CD14-positive monocyte (primary cell): ENCODE results near the gene TUBB1. TPM values are rescaled to one million over a fixed set of nuclear protein-coding genes. Genes with fewer than 3 reads are reported as not detected.

Source experiments
- DNase-seq, 3 donors: peaks; one replicate each; pipeline ENCODE4 v3.0.0-alpha.2; 2011 to 2022
- H2AFZ ChIP-seq: 2 replicates; pipeline ENCODE4 v1.6.0; 2012; ENCODE audit warnings: mild to moderate bottlenecking, low read depth, low read length, inconsistent platforms; ENCODE audit not compliant: insufficient read depth, poor library complexity, severe bottlenecking
- H3K27ac ChIP-seq, 2 donors: 1 replicate in 1 of 2; 2 replicates in 1 of 2; pipeline ENCODE4 v1.5.1; 2012 to 2013; ENCODE audit warnings: low read length in 2 of 2, control low read depth in 1 of 2, inconsistent platforms in 1 of 2, low read depth in 1 of 2, mild to moderate bottlenecking in 1 of 2
- H3K27me3 ChIP-seq, 2 donors: one replicate each; pipeline versions ENCODE4 v1.6.0 to v1.6.1; 2011 to 2013; ENCODE audit warnings: low read length in 2 of 2; ENCODE audit not compliant: control insufficient read depth in 2 of 2, insufficient read depth in 2 of 2
- H3K36me3 ChIP-seq, 2 donors: replicated peaks in 1 of 2; 1 replicate in 1 of 2; 2 replicates in 1 of 2; pipeline versions ENCODE4 v1.5.1 to v1.6.1; 2012 to 2013; ENCODE audit warnings: low read length in 2 of 2, control low read depth in 1 of 2, inconsistent platforms in 1 of 2, mild to moderate bottlenecking in 1 of 2; ENCODE audit not compliant: insufficient read depth in 2 of 2, control insufficient read depth in 1 of 2
- H3K4me1 ChIP-seq, 2 donors: 1 replicate in 1 of 2; 2 replicates in 1 of 2; pipeline versions ENCODE4 v1.5.1 to v1.6.1; 2012 to 2013; ENCODE audit warnings: low read length in 2 of 2, control low read depth in 1 of 2, inconsistent platforms in 1 of 2, mild to moderate bottlenecking in 1 of 2, moderate library complexity in 1 of 2; ENCODE audit not compliant: insufficient read depth in 2 of 2, control insufficient read depth in 1 of 2
- H3K4me2 ChIP-seq: replicated peaks from 2 replicates; pipeline ENCODE3; 2012; ENCODE audit warnings: low read length, moderate library complexity, mild to moderate bottlenecking; ENCODE audit not compliant: poor library complexity, severe bottlenecking; ENCODE audit errors: extremely low read depth
- H3K4me3 ChIP-seq, 3 experiments: fragments of 200-600 bp in 1 of 3; sonication (generic) in 1 of 3; replicated peaks in 1 of 3; 1 replicate in 2 of 3; 2 replicates in 1 of 3; pipeline ENCODE4 v1.5.1; 2011 to 2013; ENCODE audit warnings: low read length in 3 of 3, mild to moderate bottlenecking in 3 of 3, control low read depth in 2 of 3, low read depth in 2 of 3, inconsistent platforms in 1 of 3, moderate library complexity in 1 of 3
- H3K79me2 ChIP-seq: 2 replicates; pipeline ENCODE4 v1.6.0; 2012; ENCODE audit warnings: mild to moderate bottlenecking, control low read depth, inconsistent platforms, low read length, moderate library complexity; ENCODE audit not compliant: insufficient read depth
- H3K9ac ChIP-seq: 2 replicates; pipeline ENCODE4 v1.6.0; 2017; ENCODE audit warnings: low read length, mild to moderate bottlenecking; ENCODE audit not compliant: insufficient read depth, poor library complexity, severe bottlenecking
- H3K9me3 ChIP-seq, 2 donors: replicated peaks in 1 of 2; 1 replicate in 1 of 2; 2 replicates in 1 of 2; pipeline versions ENCODE4 v1.5.1 to v1.6.1; 2012 to 2013; ENCODE audit warnings: low read length in 2 of 2, control low read depth in 1 of 2; ENCODE audit not compliant: control insufficient read depth in 1 of 2, insufficient read depth in 1 of 2
- H4K20me1 ChIP-seq: 2 replicates; pipeline ENCODE4 v1.6.0; 2012; ENCODE audit warnings: mild to moderate bottlenecking, low read length, control low read depth, moderate library complexity; ENCODE audit not compliant: insufficient read depth
- H3K27ac Mint-ChIP-seq, 7 donors: one replicate each; pipeline ENCODE4 v1.8.0; 2020; ENCODE audit warnings: mild to moderate bottlenecking in 7 of 7, mixed read lengths in 7 of 7, moderate library complexity in 6 of 7, inconsistent platforms in 2 of 7
- H3K27me3 Mint-ChIP-seq, 3 donors: one replicate each; pipeline ENCODE4 v1.8.0; 2021 to 2022; ENCODE audit warnings: low read depth in 3 of 3, mild to moderate bottlenecking in 3 of 3, mixed read lengths in 3 of 3, moderate library complexity in 3 of 3, inconsistent platforms in 1 of 3
- H3K36me3 Mint-ChIP-seq, 2 donors: one replicate each; pipeline ENCODE4 v1.8.0; 2020; ENCODE audit warnings: mixed read lengths in 2 of 2, inconsistent platforms in 1 of 2, mild to moderate bottlenecking in 1 of 2
- H3K4me1 Mint-ChIP-seq: one replicate; pipeline ENCODE4 v1.8.0; 2020; ENCODE audit warnings: mild to moderate bottlenecking, mixed read lengths
- H3K4me3 Mint-ChIP-seq, 2 donors: one replicate each; pipeline ENCODE4 v1.8.0; 2020; ENCODE audit warnings: mild to moderate bottlenecking in 2 of 2, mixed read lengths in 2 of 2, moderate library complexity in 1 of 2
- H3K9me3 Mint-ChIP-seq, 7 donors: one replicate each; pipeline ENCODE4 v1.8.0; 2020 to 2022; ENCODE audit warnings: mixed read lengths in 7 of 7, mild to moderate bottlenecking in 6 of 7, moderate library complexity in 6 of 7, inconsistent platforms in 2 of 7
- WGBS: methylation state at CpG from one replicate; pipeline ENCODE4 v1.1.5; 2013; ENCODE audit warnings: missing lambda C conversion rate; ENCODE audit not compliant: insufficient coverage; 5-methylcytosine and 5-hydroxymethylcytosine counted together
- intact Hi-C, 2 donors: fragments of 100-400 bp; cut with micrococcal nuclease; formaldehyde crosslinking; loops; one replicate each; pipeline versions ENCODE4 v1.15.0 to v1.15.1; 2023
- polyA plus RNA-seq, 3 donors: library from polyadenylated mRNA; depleted of rRNA in 1 of 3; unstranded in 2 of 3; stranded (reverse) in 1 of 3; fragments of 300-500 nt in 2 of 3; fragments of >200 nt in 1 of 3; fragmentation: Illumina TruSeq in 2 of 3; gene quantifications; 1 replicate in 2 of 3; 2 replicates in 1 of 3; pipeline ENCODE4 v1.2.3, GENCODE V29; 2012 to 2021
- TF ChIP-seq, protein P1 (sequence below): fragments of 200-600 bp; IDR thresholded peaks from one replicate; pipeline ENCODE4 v1.8.0; 2022; ENCODE audit warnings: antibody characterized with exemption, mild to moderate bottlenecking

The TUBB1 gene
- polyA plus RNA-seq, 3 donors = 0.09 to 3.1 (median 2.4) TPM

DNA sequence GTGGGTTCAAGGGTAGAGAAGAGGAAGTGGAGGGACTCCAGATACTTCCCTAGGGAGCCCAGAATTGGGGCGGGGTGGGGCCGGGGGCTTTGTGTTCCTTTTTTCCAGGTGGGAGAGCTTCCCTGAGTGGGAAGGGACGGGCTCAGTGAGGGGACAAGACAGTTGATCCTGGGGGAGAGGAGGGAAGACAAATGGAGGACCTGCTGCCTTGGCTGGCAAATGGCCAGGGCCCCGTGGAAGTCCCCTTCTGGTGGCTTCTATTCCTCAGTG, 14.8 kb upstream of the TUBB1 start:
- Histone ChIP-seq H3K9ac (peak overlapping the region; percentile 98), H2AFZ (no peak overlapping the region), H3K9me3 (no peaks in the 10 kb centered on the region), H3K27ac (peak overlapping the region; percentile 95 to 98), H3K27me3 (no peaks in the 10 kb centered on the region), H3K4me3 (peak overlapping the region; percentile 86 to 99 (median 90)), H3K4me1 (peaks cover 54 to 69% of the 10 kb centered on the region in 2 donors), H4K20me1 (peaks cover 68% of the 10 kb centered on the region), H3K36me3 (peaks cover 45 to 46% of the 10 kb centered on the region in 2 donors), H3K79me2 (peaks cover 76% of the 10 kb centered on the region), H3K4me2 (peak overlapping the region; percentile 88)
- Mint-ChIP-seq H3K27me3 (no peaks in the 10 kb centered on the region), H3K36me3 (peaks cover 46 to 53% of the 10 kb centered on the region in 2 donors), H3K9me3 (peaks cover 0 to 1% (median 0%) of the 10 kb centered on the region in 7 donors), H3K27ac (peak overlapping the region; percentile 98 to 100 (median 99)), H3K4me1 (peaks cover 53% of the 10 kb centered on the region), H3K4me3 (peak overlapping the region; percentile 92 to 96)
- TF ChIP-seq, protein P1, sequence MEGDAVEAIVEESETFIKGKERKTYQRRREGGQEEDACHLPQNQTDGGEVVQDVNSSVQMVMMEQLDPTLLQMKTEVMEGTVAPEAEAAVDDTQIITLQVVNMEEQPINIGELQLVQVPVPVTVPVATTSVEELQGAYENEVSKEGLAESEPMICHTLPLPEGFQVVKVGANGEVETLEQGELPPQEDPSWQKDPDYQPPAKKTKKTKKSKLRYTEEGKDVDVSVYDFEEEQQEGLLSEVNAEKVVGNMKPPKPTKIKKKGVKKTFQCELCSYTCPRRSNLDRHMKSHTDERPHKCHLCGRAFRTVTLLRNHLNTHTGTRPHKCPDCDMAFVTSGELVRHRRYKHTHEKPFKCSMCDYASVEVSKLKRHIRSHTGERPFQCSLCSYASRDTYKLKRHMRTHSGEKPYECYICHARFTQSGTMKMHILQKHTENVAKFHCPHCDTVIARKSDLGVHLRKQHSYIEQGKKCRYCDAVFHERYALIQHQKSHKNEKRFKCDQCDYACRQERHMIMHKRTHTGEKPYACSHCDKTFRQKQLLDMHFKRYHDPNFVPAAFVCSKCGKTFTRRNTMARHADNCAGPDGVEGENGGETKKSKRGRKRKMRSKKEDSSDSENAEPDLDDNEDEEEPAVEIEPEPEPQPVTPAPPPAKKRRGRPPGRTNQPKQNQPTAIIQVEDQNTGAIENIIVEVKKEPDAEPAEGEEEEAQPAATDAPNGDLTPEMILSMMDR = no peak
- intact Hi-C loops = loop anchor here (2.0 to 10.0 kb wide), 3 partner anchors 28 to 120 kb away; partner anchors contain the start of gene ATP5F1E (in 1 of the 2)
- 0% methylated on average over 4 of the region's 4 CpGs for WGBS
- peak in 1 of 3 donors; percentile 90 for DNase-seq

DNA sequence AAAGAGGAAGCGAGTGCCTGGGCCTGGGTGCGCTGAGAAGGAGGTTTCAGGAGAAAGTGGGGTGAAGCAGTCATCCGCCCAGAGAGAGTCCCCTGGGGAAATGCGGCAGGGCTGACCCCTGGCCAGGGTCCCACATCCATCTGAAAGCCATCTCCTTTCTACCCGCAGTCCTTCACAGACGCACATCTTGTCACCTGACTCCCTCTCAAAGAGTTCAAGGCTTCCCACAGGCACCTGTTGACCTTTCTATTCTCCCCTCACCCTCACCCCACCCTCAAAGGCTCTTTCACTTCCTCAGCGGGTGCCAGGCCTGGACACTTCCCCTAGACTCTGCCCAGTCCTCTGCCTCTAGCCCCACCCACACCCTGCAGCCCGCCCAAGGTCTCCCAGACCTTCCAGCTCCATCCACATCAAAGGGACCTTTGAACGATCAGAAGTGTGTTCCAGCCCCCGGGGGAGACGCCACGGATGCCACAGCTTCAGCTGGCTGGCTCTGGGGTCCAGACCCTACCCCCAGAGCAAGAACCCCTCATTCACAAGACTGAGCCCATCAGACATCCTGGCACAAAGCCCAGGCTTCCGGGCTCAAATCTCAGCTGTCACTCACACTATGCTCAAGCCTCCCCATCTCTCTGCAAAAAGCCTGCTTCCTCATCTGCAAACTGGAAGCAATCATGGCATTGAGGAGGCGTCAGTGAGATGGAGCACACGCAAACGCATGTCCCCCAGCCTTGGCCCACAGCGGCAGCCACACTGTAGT, 14.3 kb upstream of the TUBB1 start:
- Mint-ChIP-seq H3K9me3 (peaks cover 0 to 1% (median 0%) of the 10 kb centered on the region in 7 donors), H3K4me1 (peaks cover 53% of the 10 kb centered on the region), H3K27ac (peak overlapping the region; percentile 98 to 100 (median 99)), H3K4me3 (peak overlapping the region; percentile 92 to 96), H3K27me3 (peaks cover 0 to 2% (median 0%) of the 10 kb centered on the region in 3 donors), H3K36me3 (peaks cover 42 to 48% of the 10 kb centered on the region in 2 donors)
- intact Hi-C loops = loop anchor here (2.0 to 10.0 kb wide), 5 partner anchors 28 to 120 kb away; partner anchors contain the start of gene ATP5F1E (in 1 of the 2)
- Histone ChIP-seq H3K27ac (peak overlapping the region; percentile 95 to 98), H2AFZ (no peak overlapping the region), H3K27me3 (no peaks in the 10 kb centered on the region), H3K4me1 (peaks cover 54 to 69% of the 10 kb centered on the region in 2 donors), H3K79me2 (peaks cover 72% of the 10 kb centered on the region), H3K4me2 (peak overlapping the region; percentile 88), H4K20me1 (peaks cover 63% of the 10 kb centered on the region), H3K9me3 (no peaks in the 10 kb centered on the region), H3K36me3 (peaks cover 42% of the 10 kb centered on the region in 2 donors), H3K4me3 (peak overlapping the region; percentile 86 to 99 (median 90)), H3K9ac (peak overlapping the region; percentile 98)
- 0% methylated on average over 15 of the region's 17 CpGs for WGBS
- TF ChIP-seq, protein P1 = no peak
- peak; percentile 86 to 95 (median 91) for DNase-seq
